ENCODE data around the gene TMOD2. TPM values are rescaled to one million over a fixed set of nuclear protein-coding genes. Genes with fewer than 3 reads are reported as not detected.

TMOD2 gene
- 1 to 10 TPM; 1.8 to 6.8 (median 5.3) TPM for total RNA-seq

GRCh38 chr15:51750792-51751696 lies at the start of gene TMOD2:
TMOD2 (plus strand) TSS chr15:51751597; CDS start chr15:51766442, 14,845 bp downstream.
- intact Hi-C loops (cut with DNase I; ENCODE audit: low total_unique reads), result no loop called here
- Histone ChIP-seq H3K36me3 (no peaks in the 10 kb centered on the region), H3K4me1 (peaks cover 0 to 20% (median 10%) of the 10 kb centered on the region in 4 donors), H3K9me3 (no peaks in the 10 kb centered on the region), H3K27me3 (peaks cover 9% of the 10 kb centered on the region), H3K4me3 (peak within 1 kb of the TSS; percentile 76 to 92 (median 80)), H3K27ac (peak within 1 kb of the TSS; percentile 64 to 84 (median 82))
- DNase-seq, result peak; percentile 49
- in situ Hi-C loops (cut with MboI; ENCODE audit: low pct_ligation_motif_present in 1 of 4, low pct_unique_long_range_greater_than_20kb in 1 of 4, low sequenced_read_pairs in 3 of 4), result loop anchor here in 1 of 4 donors (25.0 kb wide), 1 partner anchor 111 kb away; no protein-coding TSS in a partner anchor
- TF ChIP-seq POLR2A (IDR thresholded peaks at IDR 0.05), result no peak
- no peak for TF ChIP-seq POLR2AphosphoS5 (IDR thresholded peaks at IDR 0.05)
- TF ChIP-seq CTCF (IDR thresholded peaks at IDR 0.05), result no peak
- no peak for TF ChIP-seq EP300 (IDR thresholded peaks at IDR 0.05; ENCODE audit: low read depth)
- 7 to 18% methylated on average over 8 to 62 of the region's 65 CpGs for WGBS, 2 donors (ENCODE audit: low coverage in 1 of 2)

GRCh38 chr15:51702710-51703109 lies 48.7 kb upstream of the TMOD2 start:
- H3K4me1 ChIP-seq, result peaks cover 0 to 20% (median 5%) of the 10 kb centered on the region in 4 donors
- intact Hi-C loops (cut with DNase I; ENCODE audit: low total_unique reads), result no loop called here
- H3K27ac ChIP-seq, result no peak overlapping the region
- no peaks in the 10 kb centered on the region for H3K36me3 ChIP-seq
- no peak for DNase-seq
- no peak overlapping the region for H3K4me3 ChIP-seq
- H3K9me3 ChIP-seq, result no peaks in the 10 kb centered on the region
- in situ Hi-C loops (cut with MboI; ENCODE audit: low pct_ligation_motif_present in 1 of 4, low pct_unique_long_range_greater_than_20kb in 1 of 4, low sequenced_read_pairs in 3 of 4), result no loop called here
- no peak for TF ChIP-seq POLR2AphosphoS5 (IDR thresholded peaks at IDR 0.05)
- TF ChIP-seq CTCF (IDR thresholded peaks at IDR 0.05), result no peak
- TF ChIP-seq POLR2A (IDR thresholded peaks at IDR 0.05), result no peak
- TF ChIP-seq EP300 (IDR thresholded peaks at IDR 0.05; ENCODE audit: low read depth), result no peak
- 60 to 63% methylated on average over 1 of the region's 1 CpG for WGBS, 2 donors (ENCODE audit: low coverage in 1 of 2)
- no peaks in the 10 kb centered on the region for H3K27me3 ChIP-seq

GRCh38 chr15:51706291-51706690 lies 45.1 kb upstream of the TMOD2 start:
- H3K4me3 ChIP-seq, result no peak overlapping the region
- 79 to 92% methylated on average over 4 to 5 of the region's 5 CpGs for WGBS, 2 donors (ENCODE audit: low coverage in 1 of 2)
- no peak for DNase-seq
- no peaks in the 10 kb centered on the region for H3K36me3 ChIP-seq
- TF ChIP-seq POLR2AphosphoS5 (IDR thresholded peaks at IDR 0.05) (no peak), POLR2A (IDR thresholded peaks at IDR 0.05) (no peak), EP300 (IDR thresholded peaks at IDR 0.05; ENCODE audit: low read depth) (no peak), CTCF (IDR thresholded peaks at IDR 0.05) (no peak)
- intact Hi-C loops (cut with DNase I; ENCODE audit: low total_unique reads), result no loop called here
- H3K9me3 ChIP-seq, result no peaks in the 10 kb centered on the region
- in situ Hi-C loops (cut with MboI; ENCODE audit: low pct_ligation_motif_present in 1 of 4, low pct_unique_long_range_greater_than_20kb in 1 of 4, low sequenced_read_pairs in 3 of 4), result no loop called here
- peaks cover 0 to 32% (median 5%) of the 10 kb centered on the region in 4 donors for H3K4me1 ChIP-seq
- H3K27me3 ChIP-seq, result no peaks in the 10 kb centered on the region
- H3K27ac ChIP-seq, result peak overlapping the region in 3 of 4 donors; percentile 1 to 72 (median 51)

- DNase-seq, result no peak
- intact Hi-C loops (cut with DNase I; ENCODE audit: low total_unique reads) (no loop called here), in situ Hi-C loops (cut with MboI; ENCODE audit: low pct_ligation_motif_present in 1 of 4, low pct_unique_long_range_greater_than_20kb in 1 of 4, low sequenced_read_pairs in 3 of 4) (no loop called here)
- Histone ChIP-seq H3K27ac (peak overlapping the region; percentile 51 to 72 (median 59)), H3K36me3 (no peaks in the 10 kb centered on the region), H3K27me3 (no peaks in the 10 kb centered on the region), H3K4me1 (peaks cover 0 to 32% (median 5%) of the 10 kb centered on the region in 4 donors), H3K4me3 (no peak overlapping the region), H3K9me3 (no peaks in the 10 kb centered on the region)
- no peak for TF ChIP-seq POLR2A (IDR thresholded peaks at IDR 0.05)
- TF ChIP-seq EP300 (IDR thresholded peaks at IDR 0.05; ENCODE audit: low read depth), result no peak
- TF ChIP-seq CTCF (IDR thresholded peaks at IDR 0.05), result no peak
- TF ChIP-seq POLR2AphosphoS5 (IDR thresholded peaks at IDR 0.05), result no peak
- WGBS, 2 donors (ENCODE audit: low coverage in 1 of 2), result 38 to 61% methylated on average over 2 of the region's 2 CpGs
Observed at GRCh38 chr15:51706926-51707608, 44.3 kb upstream of the TMOD2 start.

Data from transverse colon (tissue), 4 donors.